Transverse colon (tissue), 4 donors: ENCODE results near the gene TIMELESS. TPM values are rescaled to one million over a fixed set of nuclear protein-coding genes. Genes with fewer than 3 reads are reported as not detected.

Source experiments
- DNase-seq: peaks from one replicate; pipeline ENCODE4 v3.0.0-alpha.2; 2019
- H3K27ac ChIP-seq, 4 donors: fragments of 200-600 bp; sonication (generic); 2 replicates each; pipeline ENCODE4 v1.5.1; 2016 to 2018; ENCODE audit warnings: inconsistent platforms in 4 of 4
- H3K27me3 ChIP-seq: fragments of 200-600 bp; sonication (generic); 2 replicates; pipeline ENCODE4 v1.5.1; 2017; ENCODE audit warnings: inconsistent platforms
- H3K36me3 ChIP-seq, 4 donors: fragments of 200-600 bp; sonication (generic); 2 replicates each; pipeline ENCODE4 v1.5.1; 2017 to 2019; ENCODE audit warnings: inconsistent platforms in 4 of 4
- H3K4me1 ChIP-seq, 4 donors: fragments of 200-600 bp; sonication (generic); 2 replicates each; pipeline ENCODE4 v1.5.1; 2017 to 2020; ENCODE audit warnings: inconsistent platforms in 4 of 4
- H3K4me3 ChIP-seq, 4 donors: fragments of 200-600 bp; sonication (generic); 1 replicate in 1 of 4; 2 replicates in 3 of 4; pipeline versions ENCODE4 v1.5.1 to v1.6.1; 2017 to 2019; ENCODE audit warnings: inconsistent platforms in 4 of 4
- H3K9me3 ChIP-seq, 2 donors: fragments of 200-600 bp; sonication (generic); 2 replicates each; pipeline ENCODE4 v1.5.1; 2017 to 2019; ENCODE audit warnings: inconsistent platforms in 2 of 2
- EP300 ChIP-seq: sonication (generic); formaldehyde crosslinking; IDR thresholded peaks from one replicate; pipeline ENCODE4 v1.6.1; 2017; ENCODE audit warnings: antibody characterized with exemption, low read depth
- POLR2A ChIP-seq: fragments of 450-650 bp; IDR thresholded peaks from one replicate; pipeline ENCODE4 v1.6.1; 2016; ENCODE audit warnings: antibody characterized with exemption, mild to moderate bottlenecking, moderate library complexity
- POLR2AphosphoS5 ChIP-seq, 3 donors: sonication (generic); formaldehyde crosslinking; IDR thresholded peaks; one replicate each; pipeline ENCODE4 v1.6.1; 2016; ENCODE audit warnings: antibody characterized with exemption in 3 of 3
- WGBS, 2 donors: methylation state at CpG; one replicate each; pipeline ENCODE4 v1.1.5; 2018; ENCODE audit warnings: low coverage in 1 of 2; 5-methylcytosine and 5-hydroxymethylcytosine counted together
- in situ Hi-C, 4 donors: fragments of 200-750 bp; cut with MboI; loops; one replicate each; pipeline versions ENCODE4 v1.15.0 to v1.15.1; 2017; ENCODE audit warnings: low sequenced_read_pairs in 3 of 4, low pct_ligation_motif_present in 1 of 4, low pct_unique_long_range_greater_than_20kb in 1 of 4
- intact Hi-C: fragments of 100-400 bp; cut with DNase I; formaldehyde crosslinking; loops from one replicate; pipeline ENCODE4 v1.15.1; 2023; ENCODE audit warnings: low total_unique reads
- total RNA-seq, 4 donors: library from RNA; depleted of rRNA; stranded (reverse); fragments of >200 nt; gene quantifications; one replicate each; pipeline ENCODE4 v1.1.0, GENCODE V29; 2016
- TF ChIP-seq, protein P1 (sequence below), 5 experiments: fragments of 200-600 bp in 3 of 5; fragments of 450-650 bp in 2 of 5; sonication (generic) in 3 of 5; IDR thresholded peaks; 1 replicate in 2 of 5; 2 replicates in 3 of 5; pipeline ENCODE4 v1.5.1; 2016 to 2017; ENCODE audit warnings: antibody characterized with exemption in 5 of 5, inconsistent platforms in 3 of 5, mild to moderate bottlenecking in 2 of 5, moderate library complexity in 1 of 5

TIMELESS gene
- total RNA-seq, 4 donors from 2014 or later = 0.75 to 7.8 (median 3.9) TPM

DNA sequence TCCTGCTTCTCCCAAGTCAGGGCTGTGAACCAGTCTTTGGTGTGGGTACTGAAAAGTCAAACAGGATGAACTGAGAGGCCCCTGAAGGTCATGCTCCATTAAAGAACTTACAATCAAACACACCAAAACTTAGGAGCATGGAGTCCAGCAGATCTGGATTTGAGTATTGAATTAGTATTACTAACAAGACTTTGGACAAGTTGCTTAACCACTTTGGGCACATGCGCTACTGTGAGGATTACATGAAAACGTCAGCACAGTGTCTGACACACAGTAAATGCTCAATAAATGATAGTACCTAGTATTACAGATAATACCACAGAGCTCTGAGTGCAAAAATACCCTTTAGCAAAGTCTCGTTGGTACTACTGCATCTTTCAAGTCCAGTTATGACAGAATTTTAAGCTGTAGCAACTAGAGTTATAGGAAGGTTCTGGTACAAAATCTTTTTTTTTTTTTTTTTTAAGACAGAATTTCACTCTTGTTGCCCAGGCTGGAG is 23.2 kb downstream of the TIMELESS start:
- peaks cover 0 to 5% (median 0%) of the 10 kb centered on the region in 4 donors for H3K36me3 ChIP-seq
- H3K27me3 ChIP-seq = no peaks in the 10 kb centered on the region
- no peak overlapping the region for H3K27ac ChIP-seq
- TF ChIP-seq, protein P1, sequence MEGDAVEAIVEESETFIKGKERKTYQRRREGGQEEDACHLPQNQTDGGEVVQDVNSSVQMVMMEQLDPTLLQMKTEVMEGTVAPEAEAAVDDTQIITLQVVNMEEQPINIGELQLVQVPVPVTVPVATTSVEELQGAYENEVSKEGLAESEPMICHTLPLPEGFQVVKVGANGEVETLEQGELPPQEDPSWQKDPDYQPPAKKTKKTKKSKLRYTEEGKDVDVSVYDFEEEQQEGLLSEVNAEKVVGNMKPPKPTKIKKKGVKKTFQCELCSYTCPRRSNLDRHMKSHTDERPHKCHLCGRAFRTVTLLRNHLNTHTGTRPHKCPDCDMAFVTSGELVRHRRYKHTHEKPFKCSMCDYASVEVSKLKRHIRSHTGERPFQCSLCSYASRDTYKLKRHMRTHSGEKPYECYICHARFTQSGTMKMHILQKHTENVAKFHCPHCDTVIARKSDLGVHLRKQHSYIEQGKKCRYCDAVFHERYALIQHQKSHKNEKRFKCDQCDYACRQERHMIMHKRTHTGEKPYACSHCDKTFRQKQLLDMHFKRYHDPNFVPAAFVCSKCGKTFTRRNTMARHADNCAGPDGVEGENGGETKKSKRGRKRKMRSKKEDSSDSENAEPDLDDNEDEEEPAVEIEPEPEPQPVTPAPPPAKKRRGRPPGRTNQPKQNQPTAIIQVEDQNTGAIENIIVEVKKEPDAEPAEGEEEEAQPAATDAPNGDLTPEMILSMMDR (IDR thresholded peaks at IDR 0.05) = no peak
- no peak for TF ChIP-seq POLR2A
- TF ChIP-seq POLR2AphosphoS5 (IDR thresholded peaks at IDR 0.05) = no peak
- TF ChIP-seq EP300 = no peak
- in situ Hi-C loops (no loop called here), intact Hi-C loops (no loop called here)
- H3K9me3 ChIP-seq = no peaks in the 10 kb centered on the region
- no peak for DNase-seq
- H3K4me1 ChIP-seq = no peaks in the 10 kb centered on the region
- no peak overlapping the region for H3K4me3 ChIP-seq
- 54 to 63% methylated on average over 3 of the region's 3 CpGs for WGBS, 2 donors

DNA sequence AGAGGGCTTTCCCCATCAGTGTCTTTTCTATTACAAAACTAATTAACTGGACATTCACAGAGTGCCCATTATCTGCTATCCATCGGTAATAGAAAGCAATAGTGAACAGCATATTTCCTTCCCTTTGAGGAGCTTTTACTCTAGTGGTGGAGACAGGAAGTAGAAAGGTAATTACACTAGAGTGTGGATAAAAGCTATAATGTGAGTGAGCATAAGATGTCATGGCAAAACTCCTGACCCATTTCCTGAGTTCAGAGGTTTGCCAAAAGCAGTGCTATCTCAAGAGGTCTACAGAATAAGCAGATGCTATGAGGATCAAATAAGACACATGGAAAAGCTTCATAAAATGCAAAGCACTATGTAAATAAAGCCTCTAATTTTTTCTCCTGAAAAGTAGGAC is 24.0 kb downstream of the TIMELESS start:
- in situ Hi-C loops (no loop called here), intact Hi-C loops (no loop called here)
- no peak overlapping the region for H3K27ac ChIP-seq
- 82 to 86% methylated on average over 1 of the region's 1 CpG for WGBS, 2 donors
- no peak for DNase-seq
- no peak overlapping the region for H3K4me3 ChIP-seq
- H3K36me3 ChIP-seq = peaks cover 0 to 11% (median 0%) of the 10 kb centered on the region in 4 donors
- TF ChIP-seq POLR2AphosphoS5 (IDR thresholded peaks at IDR 0.05) (no peak), POLR2A (no peak), EP300 (no peak)
- TF ChIP-seq, protein P1 (IDR thresholded peaks at IDR 0.05) = no peak
- H3K4me1 ChIP-seq = no peaks in the 10 kb centered on the region
- no peaks in the 10 kb centered on the region for H3K27me3 ChIP-seq
- H3K9me3 ChIP-seq = no peaks in the 10 kb centered on the region

- Histone ChIP-seq H3K36me3 (peaks cover 0 to 6% (median 0%) of the 10 kb centered on the region in 4 donors), H3K4me1 (no peaks in the 10 kb centered on the region), H3K9me3 (no peaks in the 10 kb centered on the region), H3K4me3 (no peak overlapping the region), H3K27ac (no peak overlapping the region), H3K27me3 (no peaks in the 10 kb centered on the region)
- in situ Hi-C loops (no loop called here), intact Hi-C loops (no loop called here)
- DNase-seq = no peak
- TF ChIP-seq, protein P1 (IDR thresholded peaks at IDR 0.05) = no peak
- no peak for TF ChIP-seq POLR2AphosphoS5 (IDR thresholded peaks at IDR 0.05)
- TF ChIP-seq POLR2A = no peak
- TF ChIP-seq EP300 = no peak
- 84 to 94% methylated on average over 2 to 6 of the region's 6 CpGs for WGBS, 2 donors
These were observed 28.8 kb downstream of the TIMELESS start for GRCh38 chr12:56420411-56420810.

DNA sequence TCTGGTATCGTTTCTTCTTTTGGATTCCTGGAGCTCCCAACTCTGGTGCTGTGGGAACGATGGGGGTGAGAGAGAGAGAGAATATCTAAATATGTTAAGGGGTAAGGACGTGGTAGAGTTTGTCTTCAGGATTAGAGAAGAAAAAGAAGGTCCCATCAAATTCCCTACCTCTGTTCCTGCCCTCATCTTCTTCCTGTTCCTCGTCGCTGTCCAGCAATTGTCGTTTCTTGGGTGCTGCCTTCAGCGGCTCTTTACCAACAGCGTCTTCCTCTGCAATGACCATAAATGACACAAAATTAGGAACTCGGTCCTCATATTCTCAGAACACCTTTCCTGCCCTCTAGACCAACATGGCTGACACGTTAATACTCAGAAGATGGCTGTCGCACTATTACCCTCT is 31.5 kb downstream of the TIMELESS start:
- H3K9me3 ChIP-seq = no peaks in the 10 kb centered on the region
- 91 to 95% methylated on average over 7 to 11 of the region's 11 CpGs for WGBS, 2 donors
- H3K4me1 ChIP-seq = no peaks in the 10 kb centered on the region
- no peaks in the 10 kb centered on the region for H3K27me3 ChIP-seq
- no peak overlapping the region for H3K4me3 ChIP-seq
- H3K27ac ChIP-seq = no peak overlapping the region
- in situ Hi-C loops = no loop called here
- peaks cover 0 to 6% (median 0%) of the 10 kb centered on the region in 4 donors for H3K36me3 ChIP-seq
- DNase-seq = no peak
- intact Hi-C loops = no loop called here
- no peak for TF ChIP-seq POLR2A
- no peak for TF ChIP-seq POLR2AphosphoS5 (IDR thresholded peaks at IDR 0.05)
- TF ChIP-seq, protein P1 (IDR thresholded peaks at IDR 0.05) = no peak
- no peak for TF ChIP-seq EP300
